Measurements from ENCODE around the gene RABEP1. TPM values are rescaled to one million over a fixed set of nuclear protein-coding genes. Genes with fewer than 3 reads are reported as not detected.
"Not testable (repeated sequence)": the region's sequence is repeated elsewhere in the genome, so short reads cannot be mapped to it uniquely, and the experiment has no call there.

The RABEP1 gene
- total RNA-seq, 2 experiments from 2014 or later = 27.4 to 31.8 TPM

DNA sequence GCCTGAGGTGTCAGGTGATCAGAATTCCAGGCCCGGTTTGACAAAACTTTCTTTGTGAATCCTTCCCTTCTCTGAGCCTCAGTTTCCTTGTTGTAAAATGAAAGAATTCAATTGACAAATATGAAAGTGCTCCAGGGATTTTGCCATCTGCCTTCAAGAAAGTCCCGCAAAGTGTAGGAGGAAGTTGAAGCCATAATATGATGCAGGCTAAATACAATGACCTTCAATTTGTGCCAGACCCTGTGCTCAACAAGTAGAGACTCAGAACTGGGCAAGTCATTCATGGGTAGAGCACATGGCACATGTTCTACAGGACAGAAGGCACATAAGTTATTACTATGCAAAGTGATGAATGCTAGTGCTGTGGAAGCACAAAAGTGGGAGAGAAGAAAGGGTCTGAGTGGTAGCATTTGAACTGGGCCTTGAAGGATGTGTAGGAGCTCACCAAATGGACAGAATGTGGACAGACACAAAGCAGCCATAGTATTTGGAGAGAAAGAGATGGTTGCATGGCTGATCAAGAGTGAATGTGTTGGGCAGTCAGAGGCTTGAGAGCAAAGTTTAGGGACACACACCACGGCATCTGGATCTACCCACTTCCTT is 45.0 kb upstream of the RABEP1 start:
- POLR2A ChIA-PET = interaction anchor here (1.0 kb wide), 1 partner anchor 20 kb away, joined by 4 read pairs; no protein-coding TSS in a partner anchor
- intact Hi-C loops (cut with DNase I, micrococcal nuclease) = no loop called here
- TF ChIP-seq, protein P1, sequence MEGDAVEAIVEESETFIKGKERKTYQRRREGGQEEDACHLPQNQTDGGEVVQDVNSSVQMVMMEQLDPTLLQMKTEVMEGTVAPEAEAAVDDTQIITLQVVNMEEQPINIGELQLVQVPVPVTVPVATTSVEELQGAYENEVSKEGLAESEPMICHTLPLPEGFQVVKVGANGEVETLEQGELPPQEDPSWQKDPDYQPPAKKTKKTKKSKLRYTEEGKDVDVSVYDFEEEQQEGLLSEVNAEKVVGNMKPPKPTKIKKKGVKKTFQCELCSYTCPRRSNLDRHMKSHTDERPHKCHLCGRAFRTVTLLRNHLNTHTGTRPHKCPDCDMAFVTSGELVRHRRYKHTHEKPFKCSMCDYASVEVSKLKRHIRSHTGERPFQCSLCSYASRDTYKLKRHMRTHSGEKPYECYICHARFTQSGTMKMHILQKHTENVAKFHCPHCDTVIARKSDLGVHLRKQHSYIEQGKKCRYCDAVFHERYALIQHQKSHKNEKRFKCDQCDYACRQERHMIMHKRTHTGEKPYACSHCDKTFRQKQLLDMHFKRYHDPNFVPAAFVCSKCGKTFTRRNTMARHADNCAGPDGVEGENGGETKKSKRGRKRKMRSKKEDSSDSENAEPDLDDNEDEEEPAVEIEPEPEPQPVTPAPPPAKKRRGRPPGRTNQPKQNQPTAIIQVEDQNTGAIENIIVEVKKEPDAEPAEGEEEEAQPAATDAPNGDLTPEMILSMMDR (IDR thresholded peaks at IDR 0.05) = no peak
- Mint-ChIP-seq H3K36me3 (ENCODE audit: low read depth) (no peaks in the 10 kb centered on the region), H3K27me3 (no peaks in the 10 kb centered on the region), H3K4me3 (peak overlapping the region; percentile 11), H3K27ac (peak overlapping the region; percentile 65), H3K9me3 (no peaks in the 10 kb centered on the region), H3K4me1 (ENCODE audit: low read depth) (peaks cover 29% of the 10 kb centered on the region)
- Histone ChIP-seq H3K27ac (ENCODE audit: low read depth in 1 of 2, low read length in 2 of 2) (peak overlapping the region in 1 of 2 donors; percentile 36), H3K36me3 (ENCODE audit: insufficient read depth, low read length) (no peaks in the 10 kb centered on the region), H3K4me3 (ENCODE audit: low read length) (no peak overlapping the region), H3K4me1 (ENCODE audit: insufficient read depth, low read length) (peaks cover 26% of the 10 kb centered on the region), H3K9me3 (ENCODE audit: control insufficient read depth in 1 of 2, insufficient read depth in 1 of 2, low read length in 2 of 2) (no peaks in the 10 kb centered on the region), H3K27me3 (ENCODE audit: control insufficient read depth in 1 of 2, insufficient read depth in 2 of 2, low read length in 2 of 2) (no peaks in the 10 kb centered on the region)
- ATAC-seq (ENCODE audit: poor library complexity) (no peak), DNase-seq (no peak)
- CTCF ChIA-PET = interaction anchor here (0.9 kb wide), 1 partner anchor 45 kb away, joined by 3 read pairs; the partner anchor contains the start of gene ZNF594

DNA sequence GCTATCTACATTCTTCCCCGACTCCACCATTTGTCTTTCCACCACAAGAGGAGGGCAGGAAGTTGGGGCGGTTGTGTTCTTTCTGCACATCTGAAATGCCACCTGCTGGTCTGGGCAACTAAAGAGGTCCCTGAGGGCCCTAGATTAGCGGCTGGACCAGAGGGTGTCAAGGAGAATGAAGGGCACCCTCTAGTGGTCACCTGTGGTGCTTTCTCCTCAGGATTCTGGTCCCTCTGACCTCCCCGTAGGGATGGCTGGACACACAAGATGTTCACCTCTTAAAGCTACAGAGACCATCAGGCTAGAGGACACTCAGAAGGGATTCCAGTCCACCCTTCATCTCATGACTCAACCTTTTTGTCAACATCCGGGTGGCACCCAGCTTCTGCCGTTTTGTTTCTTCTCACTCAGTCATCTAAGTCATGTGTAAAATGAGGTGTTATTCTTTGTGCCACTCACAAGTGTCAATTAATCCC is 44.5 kb upstream of the RABEP1 start:
- intact Hi-C loops (cut with DNase I, micrococcal nuclease) = no loop called here
- Mint-ChIP-seq H3K4me3 (no peak overlapping the region), H3K9me3 (no peaks in the 10 kb centered on the region), H3K36me3 (ENCODE audit: low read depth) (no peaks in the 10 kb centered on the region), H3K27ac (peak overlapping the region; percentile 65), H3K27me3 (no peaks in the 10 kb centered on the region), H3K4me1 (ENCODE audit: low read depth) (peaks cover 34% of the 10 kb centered on the region)
- peaks cover 32% of the 10 kb centered on the region for H3K4me1 ChIP-seq (ENCODE audit: insufficient read depth, low read length)
- H3K27me3 ChIP-seq (ENCODE audit: control insufficient read depth in 1 of 2, insufficient read depth in 2 of 2, low read length in 2 of 2) = no peaks in the 10 kb centered on the region
- ChIA-PET POLR2A (interaction anchor here (1.0 to 1.2 kb wide), 2 partner anchors 21 to 45 kb away, joined by 4 read pairs; partner anchors contain the start of gene RABEP1), CTCF (interaction anchor here (0.9 kb wide), 2 partner anchors 17 to 46 kb away, joined by 3 read pairs; partner anchors contain the start of gene ZNF594)
- H3K4me3 ChIP-seq (ENCODE audit: low read length) = no peak overlapping the region
- DNase-seq (peak in 6 of 14 experiments; percentile 1 to 72 (median 48)), ATAC-seq (ENCODE audit: poor library complexity) (no peak)
- no peaks in the 10 kb centered on the region for H3K9me3 ChIP-seq (ENCODE audit: control insufficient read depth in 1 of 2, insufficient read depth in 1 of 2, low read length in 2 of 2)
- TF ChIP-seq, protein P1 (IDR thresholded peaks at IDR 0.05) = peak; percentile 48
- H3K36me3 ChIP-seq (ENCODE audit: insufficient read depth, low read length) = no peaks in the 10 kb centered on the region
- peak overlapping the region in 1 of 2 donors; percentile 36 for H3K27ac ChIP-seq (ENCODE audit: low read depth in 1 of 2, low read length in 2 of 2)

DNA sequence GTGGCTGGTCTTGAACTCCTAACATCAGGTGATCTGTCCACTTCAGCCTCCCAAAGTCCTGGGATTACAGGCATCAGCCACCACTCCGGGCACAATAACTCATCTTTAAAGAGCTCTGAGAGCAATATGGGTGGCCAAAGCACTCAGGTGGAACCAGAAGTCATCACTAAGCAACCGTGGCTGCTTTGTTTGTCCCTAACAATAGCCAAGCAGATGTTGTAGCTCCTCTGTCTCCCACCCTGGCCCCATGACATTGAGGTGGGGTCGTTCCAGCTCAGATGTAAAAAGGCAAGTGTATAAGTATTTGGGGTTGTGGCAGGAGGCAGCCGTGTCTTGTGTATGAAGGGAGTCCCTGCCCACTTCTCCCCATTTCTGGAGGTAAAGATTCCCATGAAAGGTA is 43.8 kb upstream of the RABEP1 start:
- Mint-ChIP-seq H3K9me3 (no peaks in the 10 kb centered on the region), H3K27me3 (no peaks in the 10 kb centered on the region), H3K36me3 (ENCODE audit: low read depth) (no peaks in the 10 kb centered on the region), H3K4me1 (ENCODE audit: low read depth) (peaks cover 42% of the 10 kb centered on the region), H3K4me3 (no peak overlapping the region), H3K27ac (peak overlapping the region; percentile 42)
- Histone ChIP-seq H3K27me3 (ENCODE audit: control insufficient read depth in 1 of 2, insufficient read depth in 2 of 2, low read length in 2 of 2) (no peaks in the 10 kb centered on the region), H3K36me3 (ENCODE audit: insufficient read depth, low read length) (no peaks in the 10 kb centered on the region), H3K9me3 (ENCODE audit: control insufficient read depth in 1 of 2, insufficient read depth in 1 of 2, low read length in 2 of 2) (no peaks in the 10 kb centered on the region), H3K4me1 (ENCODE audit: insufficient read depth, low read length) (peaks cover 39% of the 10 kb centered on the region), H3K4me3 (ENCODE audit: low read length) (no peak overlapping the region), H3K27ac (ENCODE audit: low read depth in 1 of 2, low read length in 2 of 2) (no peak overlapping the region)
- ChIA-PET POLR2A (interaction anchor here (1.0 to 1.2 kb wide), 2 partner anchors 22 to 44 kb away, joined by 4 read pairs; partner anchors contain the start of gene RABEP1), CTCF (interaction anchor here (0.9 kb wide), 2 partner anchors 16 to 46 kb away, joined by 3 read pairs; partner anchors contain the start of gene ZNF594)
- intact Hi-C loops (cut with DNase I, micrococcal nuclease) = no loop called here
- TF ChIP-seq, protein P1 (IDR thresholded peaks at IDR 0.05) = no peak
- no peak for DNase-seq
- no peak for ATAC-seq (ENCODE audit: poor library complexity)

DNA sequence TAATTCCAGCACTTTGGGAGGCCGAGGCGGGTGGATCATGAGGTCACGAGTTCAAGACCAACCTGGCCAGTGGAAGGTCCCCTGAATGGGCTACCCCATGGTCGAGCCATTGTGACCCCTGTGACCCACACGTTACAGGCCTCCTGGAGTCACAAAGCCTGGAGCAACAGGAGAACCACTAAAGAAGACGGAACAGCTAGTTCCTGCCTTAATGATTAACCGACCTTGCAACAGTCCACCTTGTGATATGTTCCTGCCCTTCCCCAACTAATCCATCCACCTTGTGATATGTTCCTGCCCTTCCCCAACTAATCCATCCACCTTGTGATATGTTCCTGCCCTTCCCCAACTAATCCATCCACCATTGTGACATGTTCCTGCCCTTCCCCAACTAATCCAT is 42.3 kb upstream of the RABEP1 start:
- CTCF ChIA-PET; DNase-seq; POLR2A ChIA-PET; H3K36me3 ChIP-seq (ENCODE audit: insufficient read depth, low read length); H3K9me3 Mint-ChIP-seq; H3K4me3 Mint-ChIP-seq; H3K27me3 Mint-ChIP-seq; ATAC-seq (ENCODE audit: poor library complexity); H3K4me3 ChIP-seq (ENCODE audit: low read length); H3K27me3 ChIP-seq (ENCODE audit: control insufficient read depth in 1 of 2, insufficient read depth in 2 of 2, low read length in 2 of 2); H3K36me3 Mint-ChIP-seq (ENCODE audit: low read depth); H3K27ac ChIP-seq (ENCODE audit: low read depth in 1 of 2, low read length in 2 of 2); H3K27ac Mint-ChIP-seq; H3K9me3 ChIP-seq (ENCODE audit: control insufficient read depth in 1 of 2, insufficient read depth in 1 of 2, low read length in 2 of 2): not testable (repeated sequence)
- peaks cover 42% of the 10 kb centered on the region for H3K4me1 ChIP-seq (ENCODE audit: insufficient read depth, low read length)
- H3K4me1 Mint-ChIP-seq (ENCODE audit: low read depth) = peaks cover 48% of the 10 kb centered on the region
- intact Hi-C loops (cut with DNase I, micrococcal nuclease) = loop anchor here (5.0 to 10.0 kb wide), 2 partner anchors 43 to 1185 kb away; partner anchors contain the start of gene RABEP1 (in 1 of the 2)
